Thyroid gland (tissue), 4 donors: Measurements from ENCODE around the gene ZRANB3. TPM values are rescaled to one million over a fixed set of nuclear protein-coding genes. Genes with fewer than 3 reads are reported as not detected.
"Not testable (repeated sequence)": the region's sequence is repeated elsewhere in the genome, so short reads cannot be mapped to it uniquely, and the experiment has no call there.

Experiments
- DNase-seq, 2 donors: peaks; one replicate each; pipeline ENCODE4 v3.0.0-alpha.2; 2019
- H3K27ac ChIP-seq, 3 donors: fragments of 200-600 bp; sonication (generic); 1 replicate in 2 of 3; 2 replicates in 1 of 3; pipeline ENCODE4 v1.5.1; 2016 to 2019; ENCODE audit warnings: mild to moderate bottlenecking in 1 of 3, moderate library complexity in 1 of 3
- H3K27me3 ChIP-seq: fragments of 200-600 bp; sonication (generic); one replicate; pipeline ENCODE4 v1.5.1; 2019
- H3K36me3 ChIP-seq, 2 donors: fragments of 200-600 bp; sonication (generic); one replicate each; pipeline ENCODE4 v1.5.1; 2016 to 2019
- H3K4me1 ChIP-seq, 2 donors: fragments of 200-600 bp; sonication (generic); one replicate each; pipeline ENCODE4 v1.5.1; 2017 to 2019
- H3K4me3 ChIP-seq, 3 donors: fragments of 200-600 bp; sonication (generic); replicated peaks in 1 of 3; 1 replicate in 2 of 3; 2 replicates in 1 of 3; pipeline ENCODE4 v1.5.1; 2016; ENCODE audit warnings: mild to moderate bottlenecking in 1 of 3
- H3K9me3 ChIP-seq: fragments of 200-600 bp; sonication (generic); one replicate; pipeline ENCODE4 v1.5.1; 2017
- CTCF ChIP-seq, 6 experiments: fragments of 200-600 bp in 3 of 6; fragments of 450-650 bp in 3 of 6; sonication (generic) in 3 of 6; IDR thresholded peaks; one replicate each; pipeline ENCODE4 v1.5.1; 2016 to 2019; ENCODE audit warnings: antibody characterized with exemption in 6 of 6, mild to moderate bottlenecking in 2 of 6, inconsistent platforms in 1 of 6, moderate library complexity in 1 of 6
- POLR2A ChIP-seq, 2 donors: fragments of 450-650 bp; IDR thresholded peaks; one replicate each; pipeline ENCODE4 v1.6.1; 2017; ENCODE audit warnings: antibody characterized with exemption in 2 of 2, mild to moderate bottlenecking in 2 of 2, moderate library complexity in 1 of 2
- WGBS, 2 donors: methylation state at CpG; one replicate each; pipeline ENCODE4 v1.1.5; 2017; 5-methylcytosine and 5-hydroxymethylcytosine counted together
- intact Hi-C: fragments of 100-400 bp; cut with DNase I; formaldehyde crosslinking; loops from one replicate; pipeline ENCODE4 v1.15.1; 2023
- total RNA-seq, 4 donors: library from RNA; depleted of rRNA; stranded (reverse); fragments of >200 nt; gene quantifications; one replicate each; pipeline ENCODE4 v1.2.3, GENCODE V29; 2016

The ZRANB3 gene
- total RNA-seq, 4 donors from 2014 or later, result 3.1 to 12.2 (median 9.3) TPM

GRCh38 chr2:135299165-135299564 lies 231.9 kb downstream of the ZRANB3 start:
- DNase-seq, result no peak
- no peaks in the 10 kb centered on the region for H3K27me3 ChIP-seq
- TF ChIP-seq POLR2A (IDR thresholded peaks at IDR 0.05) (no peak), CTCF (IDR thresholded peaks at IDR 0.05) (no peak)

GRCh38 chr2:135287121-135287520 lies 243.9 kb downstream of the ZRANB3 start:
- H3K4me1 ChIP-seq, H3K9me3 ChIP-seq, H3K4me3 ChIP-seq, H3K27me3 ChIP-seq, DNase-seq, H3K36me3 ChIP-seq, H3K27ac ChIP-seq, intact Hi-C loops: not testable (repeated sequence)

More at GRCh38 chr2:135299165-135299564, 231.9 kb downstream of the ZRANB3 start:
- no peak overlapping the region for H3K4me3 ChIP-seq
- no peak overlapping the region for H3K27ac ChIP-seq
- no peaks in the 10 kb centered on the region for H3K4me1 ChIP-seq
- no peaks in the 10 kb centered on the region for H3K36me3 ChIP-seq
- intact Hi-C loops, result no loop called here
- 89 to 90% methylated on average over 2 of the region's 2 CpGs for WGBS, 2 donors
- no peaks in the 10 kb centered on the region for H3K9me3 ChIP-seq

- no peaks in the 10 kb centered on the region for H3K4me1 ChIP-seq
- H3K27ac ChIP-seq, result no peak overlapping the region
- H3K4me3 ChIP-seq, result no peak overlapping the region
- no peaks in the 10 kb centered on the region for H3K9me3 ChIP-seq
- WGBS, 2 donors, result 83 to 91% methylated on average over 3 of the region's 3 CpGs
- no peak for DNase-seq
- TF ChIP-seq POLR2A (IDR thresholded peaks at IDR 0.05) (no peak), CTCF (IDR thresholded peaks at IDR 0.05) (no peak)
- intact Hi-C loops, result no loop called here
- H3K36me3 ChIP-seq, result no peaks in the 10 kb centered on the region
- H3K27me3 ChIP-seq, result no peaks in the 10 kb centered on the region
Measured at GRCh38 chr2:135285391-135285790, 245.6 kb downstream of the ZRANB3 start.

- no peak for TF ChIP-seq POLR2A (IDR thresholded peaks at IDR 0.05)
- TF ChIP-seq CTCF (IDR thresholded peaks at IDR 0.05), result no peak
- Histone ChIP-seq H3K4me1 (no peaks in the 10 kb centered on the region), H3K36me3 (no peaks in the 10 kb centered on the region), H3K4me3 (no peak overlapping the region), H3K9me3 (no peaks in the 10 kb centered on the region), H3K27me3 (no peaks in the 10 kb centered on the region), H3K27ac (no peak overlapping the region)
- 75 to 97% methylated on average over 1 of the region's 1 CpG for WGBS, 2 donors
- no peak for DNase-seq
- intact Hi-C loops, result no loop called here
Measured at GRCh38 chr2:135281379-135281778, 249.6 kb downstream of the ZRANB3 start.

- no peaks in the 10 kb centered on the region for H3K27me3 ChIP-seq
- no peak for DNase-seq
- intact Hi-C loops, result no loop called here
- H3K27ac ChIP-seq, result no peak overlapping the region
- TF ChIP-seq CTCF (IDR thresholded peaks at IDR 0.05) (no peak), POLR2A (IDR thresholded peaks at IDR 0.05) (no peak)
- H3K4me1 ChIP-seq, result no peaks in the 10 kb centered on the region
- H3K4me3 ChIP-seq, result no peak overlapping the region
- H3K36me3 ChIP-seq, result no peaks in the 10 kb centered on the region
- H3K9me3 ChIP-seq, result no peaks in the 10 kb centered on the region
Measured at GRCh38 chr2:135279209-135279608, 251.8 kb downstream of the ZRANB3 start.

- Histone ChIP-seq H3K9me3 (no peaks in the 10 kb centered on the region), H3K4me1 (no peaks in the 10 kb centered on the region), H3K27me3 (no peaks in the 10 kb centered on the region), H3K27ac (no peak overlapping the region), H3K4me3 (no peak overlapping the region), H3K36me3 (no peaks in the 10 kb centered on the region)
- WGBS, 2 donors, result 90 to 94% methylated on average over 2 of the region's 2 CpGs
- no peak for DNase-seq
- intact Hi-C loops, result no loop called here
- no peak for TF ChIP-seq POLR2A (IDR thresholded peaks at IDR 0.05)
- no peak for TF ChIP-seq CTCF (IDR thresholded peaks at IDR 0.05)
Measured at GRCh38 chr2:135276525-135276924, 254.5 kb downstream of the ZRANB3 start.
